ENCODE measurements around the gene ALDH1A3.

DNA sequence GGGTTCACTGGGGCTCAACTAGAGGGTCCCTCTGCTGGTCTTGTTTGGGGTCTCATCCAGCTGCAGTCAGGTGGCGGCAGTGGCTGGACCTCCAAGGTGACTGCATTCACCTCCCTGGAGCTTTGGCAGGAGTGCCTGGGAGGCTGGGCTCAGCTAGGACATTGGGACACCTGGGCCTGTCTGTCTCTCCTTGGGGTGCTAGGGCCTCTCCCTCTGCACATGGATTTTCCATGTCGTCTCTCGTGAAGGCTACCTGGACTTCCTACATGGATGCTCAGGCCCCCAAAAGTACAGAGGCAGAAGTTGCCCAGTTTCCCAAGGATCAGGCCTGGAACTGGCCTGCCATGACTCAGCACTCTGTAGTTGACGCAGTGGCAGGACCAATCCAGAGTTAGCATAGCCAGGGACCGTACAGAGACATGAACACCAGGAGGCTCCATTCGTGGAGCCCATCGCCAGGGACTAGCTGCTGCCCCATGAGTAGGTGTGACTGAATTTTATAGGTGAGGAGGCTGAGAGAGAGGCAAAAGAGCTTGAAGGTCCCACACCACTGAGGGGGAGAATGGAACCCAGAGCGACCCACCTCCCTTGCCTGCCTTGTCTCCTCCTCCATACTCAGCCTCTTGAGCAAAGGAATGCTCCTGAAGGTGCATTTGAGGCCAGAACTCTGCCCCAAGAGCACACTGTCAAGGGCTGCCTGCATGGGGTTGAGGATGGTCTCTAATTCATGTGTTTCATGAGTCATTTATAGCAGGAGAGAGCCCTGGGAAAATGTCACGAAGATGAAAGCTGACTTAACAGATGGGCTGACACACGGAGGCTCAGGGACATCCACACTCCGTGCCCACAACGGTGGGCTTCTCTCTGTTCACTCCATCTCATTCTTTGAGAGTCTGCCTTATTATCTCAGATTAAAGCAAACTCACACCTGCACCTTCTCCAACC, 13.0 kb upstream of the ALDH1A3 start:
- TF ChIP-seq REST (IDR thresholded peaks at IDR 0.05; ENCODE audit: unreplicated experiment): no peak
- TF ChIP-seq POLR2AphosphoS5 (IDR thresholded peaks at IDR 0.05; ENCODE audit: low read depth): no peak
- TF ChIP-seq CTCF (conservative IDR thresholded peaks at IDR 0.05; ENCODE audit: low read depth in 2 of 2): 0 out of 4 replicates have a peak, but pooled peaks have one; percentile 13 to 14
- no peak for TF ChIP-seq EZH2 (IDR thresholded peaks at IDR 0.05; ENCODE audit: low read depth, unreplicated experiment)
- TF ChIP-seq, protein P1, sequence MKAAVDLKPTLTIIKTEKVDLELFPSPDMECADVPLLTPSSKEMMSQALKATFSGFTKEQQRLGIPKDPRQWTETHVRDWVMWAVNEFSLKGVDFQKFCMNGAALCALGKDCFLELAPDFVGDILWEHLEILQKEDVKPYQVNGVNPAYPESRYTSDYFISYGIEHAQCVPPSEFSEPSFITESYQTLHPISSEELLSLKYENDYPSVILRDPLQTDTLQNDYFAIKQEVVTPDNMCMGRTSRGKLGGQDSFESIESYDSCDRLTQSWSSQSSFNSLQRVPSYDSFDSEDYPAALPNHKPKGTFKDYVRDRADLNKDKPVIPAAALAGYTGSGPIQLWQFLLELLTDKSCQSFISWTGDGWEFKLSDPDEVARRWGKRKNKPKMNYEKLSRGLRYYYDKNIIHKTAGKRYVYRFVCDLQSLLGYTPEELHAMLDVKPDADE (IDR thresholded peaks at IDR 0.05): no peak
- no peak for TF ChIP-seq CREB1 (CRISPR knock-in tag; IDR thresholded peaks at IDR 0.05; ENCODE audit: low read depth)
- no peak for TF ChIP-seq EZH2phosphoT487 (IDR thresholded peaks at IDR 0.05; ENCODE audit: unreplicated experiment)
